Esophagus muscularis mucosa (tissue), 4 donors: Measurements from ENCODE around the gene BAIAP2L1. TPM values are rescaled to one million over a fixed set of nuclear protein-coding genes. Genes with fewer than 3 reads are reported as not detected.
A peak's percentile ranks its signal among the peaks of the same experiment; 100 is the strongest.
"Not testable (repeated sequence)": the region's sequence is repeated elsewhere in the genome, so short reads cannot be mapped to it uniquely, and the experiment has no call there.

ENCODE experiments used
- DNase-seq: peaks from one replicate; pipeline ENCODE4 v3.0.0-alpha.2; 2017; ENCODE audit errors: extremely low spot score
- H3K27ac ChIP-seq, 4 donors: fragments of 200-600 bp; sonication (generic); replicated peaks in 1 of 4; 1 replicate in 3 of 4; 2 replicates in 1 of 4; pipeline ENCODE4 v1.5.1; 2016 to 2019; ENCODE audit warnings: mild to moderate bottlenecking in 1 of 4
- H3K27me3 ChIP-seq, 4 donors: fragments of 200-600 bp; sonication (generic); one replicate each; pipeline versions ENCODE4 v1.5.1 to v1.6.0; 2016 to 2019
- H3K36me3 ChIP-seq, 4 donors: fragments of 200-600 bp; sonication (generic); one replicate each; pipeline ENCODE4 v1.5.1; 2016 to 2019
- H3K4me1 ChIP-seq, 4 donors: fragments of 200-600 bp; sonication (generic); one replicate each; pipeline ENCODE4 v1.5.1; 2016 to 2019
- H3K4me3 ChIP-seq, 4 donors: fragments of 200-600 bp; sonication (generic); 1 replicate in 2 of 4; 2 replicates in 2 of 4; pipeline ENCODE4 v1.5.1; 2016 to 2019; ENCODE audit warnings: mild to moderate bottlenecking in 4 of 4, moderate library complexity in 1 of 4
- H3K9me3 ChIP-seq, 4 donors: fragments of 200-600 bp; sonication (generic); 1 replicate in 3 of 4; 2 replicates in 1 of 4; pipeline ENCODE4 v1.5.1; 2016 to 2019
- EP300 ChIP-seq: sonication (generic); formaldehyde crosslinking; IDR thresholded peaks from one replicate; pipeline ENCODE4 v1.6.1; 2017; ENCODE audit warnings: antibody characterized with exemption
- POLR2A ChIP-seq: fragments of 450-650 bp; IDR thresholded peaks from one replicate; pipeline ENCODE4 v1.6.1; 2017; ENCODE audit warnings: antibody characterized with exemption, moderate library complexity, mild to moderate bottlenecking, low read depth
- POLR2AphosphoS5 ChIP-seq, 2 donors: sonication (generic); formaldehyde crosslinking; IDR thresholded peaks; one replicate each; pipeline ENCODE4 v1.6.1; 2017; ENCODE audit warnings: antibody characterized with exemption in 2 of 2
- WGBS: methylation state at CpG from one replicate; pipeline ENCODE4 v1.1.5; 2018; 5-methylcytosine and 5-hydroxymethylcytosine counted together
- intact Hi-C: fragments of 100-400 bp; cut with DNase I; formaldehyde crosslinking; loops from one replicate; pipeline ENCODE4 v1.15.1; 2023
- total RNA-seq, 4 donors: library from RNA; depleted of rRNA; stranded (reverse); fragments of >200 nt; gene quantifications; one replicate each; pipeline versions ENCODE4 v1.1.0 to v1.2.1, GENCODE V29; 2016
- TF ChIP-seq, protein P1 (sequence below), 3 experiments: fragments of 200-600 bp in 2 of 3; fragments of 450-650 bp in 1 of 3; sonication (generic) in 2 of 3; IDR thresholded peaks; one replicate each; pipeline ENCODE4 v1.5.1; 2017 to 2019; ENCODE audit warnings: antibody characterized with exemption in 3 of 3, mild to moderate bottlenecking in 2 of 3, moderate library complexity in 1 of 3

The BAIAP2L1 gene
- total RNA-seq, 4 donors from 2014 or later = 0.84 to 2.5 (median 1.6) TPM

DNA sequence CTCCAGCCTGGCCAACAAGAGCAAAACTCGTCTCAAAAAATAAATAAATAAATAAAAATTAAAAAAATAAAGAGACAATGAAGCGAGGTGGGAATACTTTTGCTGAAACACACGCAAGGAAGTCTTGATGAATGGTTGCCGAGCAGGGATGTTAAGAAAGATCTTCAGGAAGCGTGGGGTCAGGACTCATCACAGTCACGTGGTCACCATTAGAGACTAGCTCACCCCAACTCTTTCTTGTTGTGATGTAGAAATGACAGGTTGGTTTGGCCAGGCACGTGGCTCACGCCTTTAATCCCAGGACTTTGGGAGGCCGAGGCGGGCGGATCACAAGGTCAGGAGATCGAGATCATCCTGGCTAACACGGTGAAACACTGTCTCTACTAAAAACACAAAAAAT, 28.9 kb upstream of the BAIAP2L1 start:
- intact Hi-C loops = no loop called here
- TF ChIP-seq, protein P1, sequence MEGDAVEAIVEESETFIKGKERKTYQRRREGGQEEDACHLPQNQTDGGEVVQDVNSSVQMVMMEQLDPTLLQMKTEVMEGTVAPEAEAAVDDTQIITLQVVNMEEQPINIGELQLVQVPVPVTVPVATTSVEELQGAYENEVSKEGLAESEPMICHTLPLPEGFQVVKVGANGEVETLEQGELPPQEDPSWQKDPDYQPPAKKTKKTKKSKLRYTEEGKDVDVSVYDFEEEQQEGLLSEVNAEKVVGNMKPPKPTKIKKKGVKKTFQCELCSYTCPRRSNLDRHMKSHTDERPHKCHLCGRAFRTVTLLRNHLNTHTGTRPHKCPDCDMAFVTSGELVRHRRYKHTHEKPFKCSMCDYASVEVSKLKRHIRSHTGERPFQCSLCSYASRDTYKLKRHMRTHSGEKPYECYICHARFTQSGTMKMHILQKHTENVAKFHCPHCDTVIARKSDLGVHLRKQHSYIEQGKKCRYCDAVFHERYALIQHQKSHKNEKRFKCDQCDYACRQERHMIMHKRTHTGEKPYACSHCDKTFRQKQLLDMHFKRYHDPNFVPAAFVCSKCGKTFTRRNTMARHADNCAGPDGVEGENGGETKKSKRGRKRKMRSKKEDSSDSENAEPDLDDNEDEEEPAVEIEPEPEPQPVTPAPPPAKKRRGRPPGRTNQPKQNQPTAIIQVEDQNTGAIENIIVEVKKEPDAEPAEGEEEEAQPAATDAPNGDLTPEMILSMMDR (IDR thresholded peaks at IDR 0.05) = no peak
- no peak for TF ChIP-seq POLR2AphosphoS5 (IDR thresholded peaks at IDR 0.05)
- TF ChIP-seq POLR2A = no peak
- TF ChIP-seq EP300 = no peak
- H3K4me1 ChIP-seq = no peaks in the 10 kb centered on the region
- no peak for DNase-seq
- no peak overlapping the region for H3K4me3 ChIP-seq
- 90% methylated on average over 13 of the region's 13 CpGs for WGBS
- no peaks in the 10 kb centered on the region for H3K36me3 ChIP-seq
- peaks cover 0 to 9% (median 0%) of the 10 kb centered on the region in 4 donors for H3K27me3 ChIP-seq
- H3K27ac ChIP-seq = no peak overlapping the region
- no peaks in the 10 kb centered on the region for H3K9me3 ChIP-seq

- Histone ChIP-seq H3K27ac (no peak overlapping the region), H3K4me3 (no peak overlapping the region), H3K36me3 (no peaks in the 10 kb centered on the region), H3K4me1 (peaks cover 0 to 4% (median 0%) of the 10 kb centered on the region in 4 donors), H3K27me3 (peaks cover 0 to 44% (median 0%) of the 10 kb centered on the region in 4 donors), H3K9me3 (no peaks in the 10 kb centered on the region)
- DNase-seq = no peak
- intact Hi-C loops = no loop called here
- WGBS = 80% methylated on average over 2 of the region's 2 CpGs
- no peak for TF ChIP-seq POLR2AphosphoS5 (IDR thresholded peaks at IDR 0.05)
- no peak for TF ChIP-seq EP300
- TF ChIP-seq, protein P1 (IDR thresholded peaks at IDR 0.05) = no peak
- TF ChIP-seq POLR2A = no peak
Measured at GRCh38 chr7:98423043-98423442, 22.2 kb upstream of the BAIAP2L1 start.

- WGBS = 33% methylated on average over 24 of the region's 27 CpGs
- intact Hi-C loops = no loop called here
- Histone ChIP-seq H3K36me3 (no peaks in the 10 kb centered on the region), H3K27ac (no peak overlapping the region), H3K4me1 (peaks cover 0 to 4% (median 0%) of the 10 kb centered on the region in 4 donors), H3K4me3 (no peak overlapping the region), H3K9me3 (no peaks in the 10 kb centered on the region), H3K27me3 (peaks cover 0 to 49% (median 0%) of the 10 kb centered on the region in 4 donors)
- TF ChIP-seq, protein P1 (IDR thresholded peaks at IDR 0.05) = peak; percentile 36 to 75 (median 48)
- no peak for TF ChIP-seq POLR2A
- DNase-seq = no peak
Measured at GRCh38 chr7:98420966-98421612, 20.2 kb upstream of the BAIAP2L1 start.

DNA sequence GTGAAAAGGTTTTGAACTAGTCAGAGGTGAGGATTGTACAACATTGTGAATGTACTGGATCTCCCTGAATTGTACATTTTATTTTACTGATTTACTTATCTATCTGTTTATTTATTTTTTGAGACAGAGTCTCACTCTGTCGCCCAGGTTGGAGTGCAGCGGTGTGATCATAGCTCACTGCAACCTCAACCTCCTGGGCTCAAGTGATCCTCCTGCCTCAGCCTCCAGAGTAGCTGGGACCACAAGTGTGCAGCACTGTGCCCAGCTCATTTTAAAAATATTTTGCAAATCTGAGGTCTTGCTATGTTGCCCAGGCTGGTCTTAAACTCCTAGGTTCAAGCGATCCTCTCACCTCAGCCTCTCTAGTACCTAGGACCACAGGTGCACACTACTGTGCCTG, 19.1 kb upstream of the BAIAP2L1 start:
- DNase-seq, H3K27ac ChIP-seq, H3K4me3 ChIP-seq, H3K36me3 ChIP-seq, intact Hi-C loops, H3K4me1 ChIP-seq, H3K9me3 ChIP-seq: not testable (repeated sequence)
- WGBS = 85% methylated on average over 3 of the region's 3 CpGs
- peaks cover 0 to 49% (median 0%) of the 10 kb centered on the region in 4 donors for H3K27me3 ChIP-seq

DNA sequence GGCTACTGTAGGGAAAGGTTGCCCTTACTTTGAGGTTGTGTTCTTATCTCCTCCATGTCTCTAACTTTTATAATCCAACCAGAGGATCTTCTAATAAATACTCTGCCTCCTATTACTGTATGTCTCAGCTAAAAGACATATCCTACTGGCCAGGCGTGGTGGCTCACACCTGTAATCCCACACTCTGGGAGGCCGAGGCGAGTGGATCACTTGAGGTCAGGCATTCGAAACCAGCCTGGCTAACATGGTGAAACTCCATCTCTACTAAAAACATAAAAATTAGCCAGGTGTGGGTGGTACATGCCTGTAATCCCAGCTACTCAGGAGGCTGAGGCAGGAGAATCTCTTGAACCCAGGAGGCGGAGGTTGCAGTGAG, 18.4 kb upstream of the BAIAP2L1 start:
- H3K4me1 ChIP-seq, DNase-seq, H3K9me3 ChIP-seq, intact Hi-C loops, H3K27ac ChIP-seq, H3K36me3 ChIP-seq, H3K4me3 ChIP-seq: not testable (repeated sequence)
- 91% methylated on average over 5 of the region's 5 CpGs for WGBS
- H3K27me3 ChIP-seq = peaks cover 0 to 43% (median 0%) of the 10 kb centered on the region in 4 donors
